Endodermal cell (in vitro differentiated cells): ENCODE measurements around the gene MYO7A. TPM values are rescaled to one million over a fixed set of nuclear protein-coding genes. Genes with fewer than 3 reads are reported as not detected.

Experiments used
- DNase-seq: peaks from one replicate; pipeline ENCODE4 v3.0.0-alpha.2; 2017
- H3K27ac ChIP-seq: 2 replicates; pipeline ENCODE4 v1.5.1; 2013; ENCODE audit warnings: mild to moderate bottlenecking, low read depth, low read length, moderate library complexity
- H3K27me3 ChIP-seq: 2 replicates; pipeline ENCODE4 v1.6.1; 2013; ENCODE audit warnings: mild to moderate bottlenecking, low read length, moderate library complexity; ENCODE audit not compliant: insufficient read depth, control insufficient read depth, poor library complexity, severe bottlenecking
- H3K36me3 ChIP-seq: 2 replicates; pipeline ENCODE4 v1.7.0; 2013; ENCODE audit warnings: mild to moderate bottlenecking, low read length, moderate library complexity; ENCODE audit not compliant: control insufficient read depth, insufficient read depth
- H3K4me1 ChIP-seq: one replicate; pipeline ENCODE4 v1.7.0; 2013; ENCODE audit warnings: low read length; ENCODE audit not compliant: control insufficient read depth, insufficient read depth
- H3K4me3 ChIP-seq: 2 replicates; pipeline ENCODE4 v1.5.1; 2013; ENCODE audit warnings: mild to moderate bottlenecking, low read length, moderate library complexity
- H3K9ac ChIP-seq: 2 replicates; pipeline ENCODE4 v1.6.1; 2013; ENCODE audit warnings: mild to moderate bottlenecking, low read length, moderate library complexity; ENCODE audit not compliant: poor library complexity, severe bottlenecking; ENCODE audit errors: extremely low read depth
- H3K9me3 ChIP-seq: 2 replicates; pipeline ENCODE4 v1.6.1; 2013; ENCODE audit warnings: mild to moderate bottlenecking, low read length, moderate library complexity; ENCODE audit not compliant: control insufficient read depth
- H3K27ac Mint-ChIP-seq: 2 replicates; pipeline ENCODE4 v1.8.0; 2020; ENCODE audit warnings: mixed read lengths
- H3K27me3 Mint-ChIP-seq: 2 replicates; pipeline ENCODE4 v1.8.0; 2021; ENCODE audit warnings: mild to moderate bottlenecking, mixed read lengths; ENCODE audit not compliant: insufficient read depth
- H3K36me3 Mint-ChIP-seq: 2 replicates; pipeline ENCODE4 v1.8.0; 2020; ENCODE audit warnings: low read depth, mixed read lengths
- H3K4me1 Mint-ChIP-seq: 2 replicates; pipeline ENCODE4 v1.8.0; 2020; ENCODE audit warnings: mixed read lengths
- H3K4me3 Mint-ChIP-seq: 2 replicates; pipeline ENCODE4 v1.8.0; 2020; ENCODE audit warnings: mild to moderate bottlenecking, moderate library complexity, mixed read lengths
- H3K9me3 Mint-ChIP-seq: 2 replicates; pipeline ENCODE4 v1.8.0; 2020; ENCODE audit warnings: mild to moderate bottlenecking, mixed read lengths
- WGBS, 2 experiments: methylation state at CpG; one replicate each; pipeline versions ENCODE4 v1.1.5 to v1.1.7; 2013; ENCODE audit warnings: missing lambda C conversion rate in 2 of 2, mixed read lengths in 1 of 2; ENCODE audit not compliant: insufficient coverage in 1 of 2, insufficient read length in 1 of 2; 5-methylcytosine and 5-hydroxymethylcytosine counted together
- total RNA-seq, 2 donors: library from RNA; stranded (reverse); fragmentation: NEBNext Ultra II Directional in 1 of 2; extraction: Animal tissue kit (Norgen Biotek cat#: 25700) in 1 of 2; gene quantifications; 2 replicates in 1 of 2; 3 replicates in 1 of 2; pipeline ENCODE4 v1.2.1, GENCODE V29; 2021
- TF ChIP-seq, protein P1 (sequence below): fragments of 200-600 bp; sonication (generic); conservative IDR thresholded peaks from 2 replicates; pipeline ENCODE4 v1.5.0; 2021; ENCODE audit warnings: antibody characterized with exemption, mild to moderate bottlenecking

The MYO7A gene
- total RNA-seq, 2 donors from 2014 or later = 2.4 to 2.7 TPM

DNA sequence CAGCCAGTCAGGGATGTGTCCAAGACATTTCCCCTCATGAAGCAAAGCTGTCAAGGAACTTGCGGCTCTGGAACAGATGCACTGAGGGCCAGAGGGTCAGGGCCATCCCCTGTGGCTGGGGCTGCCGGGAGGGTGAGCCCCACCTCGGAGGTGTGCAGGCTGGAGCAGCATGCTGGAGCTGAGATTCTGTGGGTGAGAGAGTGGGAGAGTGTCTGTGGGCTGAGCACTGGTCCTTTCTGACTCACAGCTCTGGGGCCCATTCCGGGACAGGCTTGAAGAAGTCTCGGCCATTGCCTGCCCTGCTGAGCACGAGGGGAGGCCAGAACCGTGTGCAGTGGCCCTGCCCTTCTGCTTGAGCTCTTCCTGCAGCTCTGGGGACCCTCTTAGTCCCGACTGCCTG, 23.3 kb upstream of the MYO7A start:
- WGBS, 2 experiments = 89 to 98% methylated on average over 7 to 8 of the region's 8 CpGs
- TF ChIP-seq, protein P1, sequence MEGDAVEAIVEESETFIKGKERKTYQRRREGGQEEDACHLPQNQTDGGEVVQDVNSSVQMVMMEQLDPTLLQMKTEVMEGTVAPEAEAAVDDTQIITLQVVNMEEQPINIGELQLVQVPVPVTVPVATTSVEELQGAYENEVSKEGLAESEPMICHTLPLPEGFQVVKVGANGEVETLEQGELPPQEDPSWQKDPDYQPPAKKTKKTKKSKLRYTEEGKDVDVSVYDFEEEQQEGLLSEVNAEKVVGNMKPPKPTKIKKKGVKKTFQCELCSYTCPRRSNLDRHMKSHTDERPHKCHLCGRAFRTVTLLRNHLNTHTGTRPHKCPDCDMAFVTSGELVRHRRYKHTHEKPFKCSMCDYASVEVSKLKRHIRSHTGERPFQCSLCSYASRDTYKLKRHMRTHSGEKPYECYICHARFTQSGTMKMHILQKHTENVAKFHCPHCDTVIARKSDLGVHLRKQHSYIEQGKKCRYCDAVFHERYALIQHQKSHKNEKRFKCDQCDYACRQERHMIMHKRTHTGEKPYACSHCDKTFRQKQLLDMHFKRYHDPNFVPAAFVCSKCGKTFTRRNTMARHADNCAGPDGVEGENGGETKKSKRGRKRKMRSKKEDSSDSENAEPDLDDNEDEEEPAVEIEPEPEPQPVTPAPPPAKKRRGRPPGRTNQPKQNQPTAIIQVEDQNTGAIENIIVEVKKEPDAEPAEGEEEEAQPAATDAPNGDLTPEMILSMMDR = no peak
- Histone ChIP-seq H3K9me3 (no peaks in the 10 kb centered on the region), H3K27me3 (no peaks in the 10 kb centered on the region), H3K27ac (no peak overlapping the region), H3K4me3 (no peak overlapping the region), H3K36me3 (no peaks in the 10 kb centered on the region), H3K4me1 (no peaks in the 10 kb centered on the region), H3K9ac (no peak overlapping the region)
- peaks cover 15% of the 10 kb centered on the region for H3K9me3 Mint-ChIP-seq
- peaks cover 9% of the 10 kb centered on the region for H3K36me3 Mint-ChIP-seq
- no peak overlapping the region for H3K4me3 Mint-ChIP-seq
- no peak overlapping the region for H3K27ac Mint-ChIP-seq
- DNase-seq = no peak
- H3K27me3 Mint-ChIP-seq = no peaks in the 10 kb centered on the region
- no peaks in the 10 kb centered on the region for H3K4me1 Mint-ChIP-seq

DNA sequence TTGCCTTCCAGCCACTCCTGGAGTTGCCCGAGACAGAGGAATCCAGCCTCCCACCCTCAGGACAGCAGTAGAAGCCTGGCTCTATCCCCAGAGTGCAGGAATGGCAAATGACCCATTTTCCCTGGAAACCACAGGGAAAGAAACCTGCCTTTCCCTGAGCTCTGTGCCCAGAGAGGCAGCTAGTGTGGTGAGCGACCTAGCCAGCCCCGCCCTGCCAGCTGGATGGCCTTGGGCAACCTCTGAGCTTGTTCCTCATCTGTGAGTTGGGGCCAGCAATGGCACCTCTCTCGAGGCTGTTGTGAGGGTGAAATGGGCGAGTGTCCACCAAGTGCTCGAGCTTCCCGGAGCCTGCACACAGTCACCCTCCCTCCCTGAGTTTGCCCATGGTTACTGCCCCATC, 21.7 kb upstream of the MYO7A start:
- H3K36me3 ChIP-seq = no peaks in the 10 kb centered on the region
- H3K4me1 ChIP-seq = no peaks in the 10 kb centered on the region
- DNase-seq = no peak
- Mint-ChIP-seq H3K4me1 (no peaks in the 10 kb centered on the region), H3K4me3 (no peak overlapping the region), H3K36me3 (no peaks in the 10 kb centered on the region), H3K9me3 (no peaks in the 10 kb centered on the region), H3K27me3 (no peaks in the 10 kb centered on the region), H3K27ac (no peak overlapping the region)
- H3K4me3 ChIP-seq = no peak overlapping the region
- no peaks in the 10 kb centered on the region for H3K27me3 ChIP-seq
- H3K9ac ChIP-seq = no peak overlapping the region
- H3K27ac ChIP-seq = no peak overlapping the region
- H3K9me3 ChIP-seq = no peaks in the 10 kb centered on the region
- TF ChIP-seq, protein P1 = no peak
- WGBS, 2 experiments = 95% methylated on average over 7 of the region's 7 CpGs; no CpG with 5 or more reads in 1 of the 2 experiments

DNA sequence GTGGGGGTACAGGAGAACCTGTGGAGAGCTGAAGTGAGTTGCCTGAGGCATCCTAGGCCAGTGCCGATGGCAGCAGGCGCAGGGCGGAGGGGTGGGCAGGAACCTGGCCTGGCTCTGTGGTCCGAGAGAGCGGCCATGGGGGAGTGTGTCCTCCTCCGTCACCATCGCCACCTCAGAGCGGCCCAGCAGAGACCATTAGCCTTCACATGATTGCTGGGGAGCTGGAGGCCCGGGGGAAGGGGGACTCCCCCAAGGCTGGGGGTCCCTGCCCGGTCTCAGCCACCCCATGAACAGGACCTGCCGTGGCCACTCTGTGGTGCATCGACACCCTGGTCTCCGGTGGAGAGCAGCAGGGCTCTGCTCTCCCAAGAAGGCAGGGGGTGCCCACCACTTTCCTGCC, 21.3 kb upstream of the MYO7A start:
- H3K27me3 Mint-ChIP-seq = no peaks in the 10 kb centered on the region
- H3K4me1 Mint-ChIP-seq = no peaks in the 10 kb centered on the region
- H3K9me3 ChIP-seq = no peaks in the 10 kb centered on the region
- 94 to 100% methylated on average over 6 to 13 of the region's 13 CpGs for WGBS, 2 experiments
- H3K4me3 Mint-ChIP-seq = no peak overlapping the region
- DNase-seq = no peak
- no peak overlapping the region for H3K27ac Mint-ChIP-seq
- H3K27me3 ChIP-seq = no peaks in the 10 kb centered on the region
- no peaks in the 10 kb centered on the region for H3K36me3 Mint-ChIP-seq
- H3K4me3 ChIP-seq = no peak overlapping the region
- TF ChIP-seq, protein P1 = no peak
- H3K4me1 ChIP-seq = no peaks in the 10 kb centered on the region
- H3K9me3 Mint-ChIP-seq = no peaks in the 10 kb centered on the region
- no peaks in the 10 kb centered on the region for H3K36me3 ChIP-seq
- no peak overlapping the region for H3K9ac ChIP-seq
- no peak overlapping the region for H3K27ac ChIP-seq
